Hepatocyte (in vitro differentiated cells): Measurements from ENCODE around the gene SHISAL1.

Source experiments
- EZH2 ChIP-seq: fragments of 200-600 bp; sonication (generic); IDR thresholded peaks from 2 replicates; pipeline ENCODE4 v1.6.1; 2016; ENCODE audit warnings: antibody characterized with exemption, mild to moderate bottlenecking, borderline replicate concordance
- TF ChIP-seq, protein P1 (sequence below): fragments of 200-600 bp; sonication (generic); IDR thresholded peaks from 2 replicates; pipeline ENCODE4 v1.5.1; 2016; ENCODE audit warnings: antibody characterized with exemption, mild to moderate bottlenecking; ENCODE audit not compliant: poor library complexity

- TF ChIP-seq, protein P1, sequence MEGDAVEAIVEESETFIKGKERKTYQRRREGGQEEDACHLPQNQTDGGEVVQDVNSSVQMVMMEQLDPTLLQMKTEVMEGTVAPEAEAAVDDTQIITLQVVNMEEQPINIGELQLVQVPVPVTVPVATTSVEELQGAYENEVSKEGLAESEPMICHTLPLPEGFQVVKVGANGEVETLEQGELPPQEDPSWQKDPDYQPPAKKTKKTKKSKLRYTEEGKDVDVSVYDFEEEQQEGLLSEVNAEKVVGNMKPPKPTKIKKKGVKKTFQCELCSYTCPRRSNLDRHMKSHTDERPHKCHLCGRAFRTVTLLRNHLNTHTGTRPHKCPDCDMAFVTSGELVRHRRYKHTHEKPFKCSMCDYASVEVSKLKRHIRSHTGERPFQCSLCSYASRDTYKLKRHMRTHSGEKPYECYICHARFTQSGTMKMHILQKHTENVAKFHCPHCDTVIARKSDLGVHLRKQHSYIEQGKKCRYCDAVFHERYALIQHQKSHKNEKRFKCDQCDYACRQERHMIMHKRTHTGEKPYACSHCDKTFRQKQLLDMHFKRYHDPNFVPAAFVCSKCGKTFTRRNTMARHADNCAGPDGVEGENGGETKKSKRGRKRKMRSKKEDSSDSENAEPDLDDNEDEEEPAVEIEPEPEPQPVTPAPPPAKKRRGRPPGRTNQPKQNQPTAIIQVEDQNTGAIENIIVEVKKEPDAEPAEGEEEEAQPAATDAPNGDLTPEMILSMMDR = no peak
- no peak for TF ChIP-seq EZH2
Observed at GRCh38 chr22:44337678-44338004, 24.9 kb upstream of the SHISAL1 start.
